ENCODE data around the gene HACD1. TPM values are rescaled to one million over a fixed set of nuclear protein-coding genes. Genes with fewer than 3 reads are reported as not detected.

The HACD1 gene
- total and polyA plus RNA-seq, 2 donors from 2014 or later: 11.4 to 11.6 TPM

GRCh38 chr10:17645621-17646345, 28.6 kb upstream of the HACD1 start:
- Histone ChIP-seq H3K4me1 (ENCODE audit: control insufficient read depth in 2 of 3, insufficient read depth in 2 of 3, low read depth in 1 of 3, low read length in 3 of 3) (peaks cover 0 to 9% (median 4%) of the 10 kb centered on the region in 3 donors), H3K9ac (ENCODE audit: low read length in 3 of 3) (peak overlapping the region in 2 of 3 donors; percentile 57 to 93), H3K4me3 (ENCODE audit: low read length in 3 of 3) (peak overlapping the region in 2 of 3 donors; percentile 90), H3K27me3 (ENCODE audit: control insufficient read depth, insufficient read depth, low read length) (no peaks in the 10 kb centered on the region), H3K9me3 (ENCODE audit: control insufficient read depth in 2 of 3, insufficient read depth in 1 of 3, low read length in 3 of 3) (no peaks in the 10 kb centered on the region), H3K36me3 (ENCODE audit: control insufficient read depth in 2 of 3, insufficient read depth in 3 of 3, low read length in 3 of 3) (no peaks in the 10 kb centered on the region), H3K27ac (ENCODE audit: low read depth in 2 of 2, low read length in 2 of 2) (no peak overlapping the region)
- intact Hi-C loops (cut with DNase I): no loop called here
- DNase-seq (no peak), FAIRE-seq (no peak)
- no peak for TF ChIP-seq CTCF (IDR thresholded peaks at IDR 0.05; ENCODE audit: borderline replicate concordance, extremely low read depth, insufficient read depth)

DNA sequence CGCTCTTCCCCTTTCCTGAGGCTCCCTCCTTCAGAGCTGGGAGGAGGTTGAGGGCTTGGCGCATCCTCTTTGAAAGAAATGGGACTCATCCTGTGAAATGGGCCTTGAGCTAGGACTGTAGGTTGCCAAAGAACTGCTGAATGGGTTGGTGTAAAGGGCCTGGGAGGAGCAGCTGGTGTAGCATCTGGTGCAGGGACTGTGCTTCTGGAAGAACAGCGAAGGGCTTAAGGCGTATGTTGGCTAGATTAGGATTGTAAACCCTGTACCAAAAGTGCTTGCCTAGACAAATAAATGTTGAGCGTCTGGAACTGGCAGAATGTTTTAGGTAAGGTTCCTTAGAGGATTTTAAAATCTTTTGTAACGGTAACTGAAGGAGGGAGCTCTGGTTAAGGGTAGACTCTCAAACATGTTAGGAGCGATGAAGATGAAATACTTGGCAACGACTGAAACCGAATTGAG, 27.3 kb upstream of the HACD1 start:
- no peak for TF ChIP-seq CTCF (IDR thresholded peaks at IDR 0.05; ENCODE audit: borderline replicate concordance, extremely low read depth, insufficient read depth)
- H3K9ac ChIP-seq (ENCODE audit: low read length in 3 of 3): peak overlapping the region; percentile 92 to 99 (median 93)
- H3K4me1 ChIP-seq (ENCODE audit: control insufficient read depth in 2 of 3, insufficient read depth in 2 of 3, low read depth in 1 of 3, low read length in 3 of 3): peaks cover 0 to 9% (median 4%) of the 10 kb centered on the region in 3 donors
- FAIRE-seq: no peak
- peak overlapping the region; percentile 92 to 95 for H3K27ac ChIP-seq (ENCODE audit: low read depth in 2 of 2, low read length in 2 of 2)
- H3K4me3 ChIP-seq (ENCODE audit: low read length in 3 of 3): peak overlapping the region; percentile 90 to 100 (median 90)
- H3K36me3 ChIP-seq (ENCODE audit: control insufficient read depth in 2 of 3, insufficient read depth in 3 of 3, low read length in 3 of 3): no peaks in the 10 kb centered on the region
- no peaks in the 10 kb centered on the region for H3K27me3 ChIP-seq (ENCODE audit: control insufficient read depth, insufficient read depth, low read length)
- H3K9me3 ChIP-seq (ENCODE audit: control insufficient read depth in 2 of 3, insufficient read depth in 1 of 3, low read length in 3 of 3): peaks cover 0 to 4% (median 0%) of the 10 kb centered on the region in 3 donors
- intact Hi-C loops (cut with DNase I): no loop called here
- no peak for DNase-seq

DNA sequence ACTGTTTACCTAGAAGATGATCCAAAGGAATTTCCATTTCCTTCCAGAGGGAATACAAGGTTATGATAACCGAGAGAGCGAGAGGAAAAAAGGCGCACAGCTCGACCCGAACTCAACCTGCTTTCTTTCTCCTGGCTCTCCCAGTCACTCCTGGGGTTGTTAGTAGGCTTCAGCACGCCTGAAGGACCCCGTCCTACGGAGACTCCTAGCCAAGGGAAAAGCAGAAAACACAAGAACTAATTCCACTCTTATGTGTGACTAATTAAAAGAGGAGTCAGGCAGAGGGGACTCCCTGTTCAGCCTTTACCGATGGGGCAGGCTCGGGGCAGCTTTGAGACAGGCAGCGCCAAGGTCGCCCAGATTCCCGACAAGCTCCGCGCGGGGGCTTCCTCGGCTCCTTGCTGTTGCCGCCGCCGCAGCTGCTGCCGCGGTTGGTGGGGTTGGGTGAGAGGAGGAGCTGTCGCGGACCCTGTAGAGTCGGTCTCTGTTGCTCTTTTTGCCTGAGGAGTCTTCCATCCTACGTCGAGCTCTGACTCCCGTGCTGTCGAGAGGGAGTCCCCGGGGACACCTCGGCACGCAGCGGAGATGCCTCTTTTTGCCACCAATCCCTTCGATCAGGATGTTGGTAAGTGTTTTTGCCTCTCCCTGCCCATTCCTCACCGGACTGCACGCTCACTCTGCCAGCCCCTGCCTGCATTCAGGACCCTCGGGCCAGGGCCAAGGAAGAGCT, 26.7 kb upstream of the HACD1 start, which contains the start of gene STAM:
Gene STAM, plus strand, starts transcription at position 397 of the 730 bp plus-strand sequence. Its CDS starts 189 bp downstream, at position 586.
- intact Hi-C loops (cut with DNase I): no loop called here
- peak within 1 kb of the TSS; percentile 92 to 95 for H3K27ac ChIP-seq (ENCODE audit: low read depth in 2 of 2, low read length in 2 of 2)
- FAIRE-seq (no peak), DNase-seq (peak; percentile 94 to 98 (median 95))
- H3K36me3 ChIP-seq (ENCODE audit: control insufficient read depth in 2 of 3, insufficient read depth in 3 of 3, low read length in 3 of 3): no peaks in the 10 kb centered on the region
- H3K27me3 ChIP-seq (ENCODE audit: control insufficient read depth, insufficient read depth, low read length): no peaks in the 10 kb centered on the region
- H3K4me1 ChIP-seq (ENCODE audit: control insufficient read depth in 2 of 3, insufficient read depth in 2 of 3, low read depth in 1 of 3, low read length in 3 of 3): peaks cover 0 to 9% (median 4%) of the 10 kb centered on the region in 3 donors
- no peak for TF ChIP-seq CTCF (IDR thresholded peaks at IDR 0.05; ENCODE audit: borderline replicate concordance, extremely low read depth, insufficient read depth)
- peak within 1 kb of the TSS; percentile 92 to 99 (median 93) for H3K9ac ChIP-seq (ENCODE audit: low read length in 3 of 3)
- H3K9me3 ChIP-seq (ENCODE audit: control insufficient read depth in 2 of 3, insufficient read depth in 1 of 3, low read length in 3 of 3): peaks cover 0 to 4% (median 0%) of the 10 kb centered on the region in 3 donors
- H3K4me3 ChIP-seq (ENCODE audit: low read length in 3 of 3): peak within 1 kb of the TSS; percentile 90 to 100 (median 90)
